Measurements from ENCODE around the gene AFAP1. TPM values are rescaled to one million over a fixed set of nuclear protein-coding genes. Genes with fewer than 3 reads are reported as not detected.

The AFAP1 gene
- 10 to 100 TPM; 32.1 to 40.1 TPM for total RNA-seq

- ATAC-seq (ENCODE audit: insufficient number of reproducible peaks, low FRiP score, low read depth) (peak; percentile 95), DNase-seq (ENCODE audit: low spot score) (peak; percentile 33)
- TF ChIP-seq, protein P1, sequence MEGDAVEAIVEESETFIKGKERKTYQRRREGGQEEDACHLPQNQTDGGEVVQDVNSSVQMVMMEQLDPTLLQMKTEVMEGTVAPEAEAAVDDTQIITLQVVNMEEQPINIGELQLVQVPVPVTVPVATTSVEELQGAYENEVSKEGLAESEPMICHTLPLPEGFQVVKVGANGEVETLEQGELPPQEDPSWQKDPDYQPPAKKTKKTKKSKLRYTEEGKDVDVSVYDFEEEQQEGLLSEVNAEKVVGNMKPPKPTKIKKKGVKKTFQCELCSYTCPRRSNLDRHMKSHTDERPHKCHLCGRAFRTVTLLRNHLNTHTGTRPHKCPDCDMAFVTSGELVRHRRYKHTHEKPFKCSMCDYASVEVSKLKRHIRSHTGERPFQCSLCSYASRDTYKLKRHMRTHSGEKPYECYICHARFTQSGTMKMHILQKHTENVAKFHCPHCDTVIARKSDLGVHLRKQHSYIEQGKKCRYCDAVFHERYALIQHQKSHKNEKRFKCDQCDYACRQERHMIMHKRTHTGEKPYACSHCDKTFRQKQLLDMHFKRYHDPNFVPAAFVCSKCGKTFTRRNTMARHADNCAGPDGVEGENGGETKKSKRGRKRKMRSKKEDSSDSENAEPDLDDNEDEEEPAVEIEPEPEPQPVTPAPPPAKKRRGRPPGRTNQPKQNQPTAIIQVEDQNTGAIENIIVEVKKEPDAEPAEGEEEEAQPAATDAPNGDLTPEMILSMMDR (IDR thresholded peaks at IDR 0.05), result no peak
- H3K4me3 ChIP-seq, result peak within 1 kb of the TSS; percentile 79
- H3K4me1 ChIP-seq (ENCODE audit: control insufficient read depth in 1 of 2, low read depth in 2 of 2), result peaks cover 0 to 35% of the 10 kb centered on the region in 2 donors
- H3K36me3 ChIP-seq, result no peaks in the 10 kb centered on the region
- no peaks in the 10 kb centered on the region for H3K27me3 ChIP-seq (replicated peaks; ENCODE audit: insufficient read depth)
- H3K9me3 ChIP-seq, result no peaks in the 10 kb centered on the region
- peak within 1 kb of the TSS; percentile 80 to 85 for H3K27ac ChIP-seq
Observed at GRCh38 chr4:7939377-7940108, at the start of gene AFAP1. Gene AFAP1 (minus strand): TSS chr4:7939861. CDS start chr4:7872078, 67,783 bp downstream.

- Histone ChIP-seq H3K36me3 (no peaks in the 10 kb centered on the region), H3K9me3 (no peaks in the 10 kb centered on the region), H3K4me1 (ENCODE audit: control insufficient read depth in 1 of 2, low read depth in 2 of 2) (no peaks in the 10 kb centered on the region), H3K27ac (no peak overlapping the region), H3K27me3 (replicated peaks; ENCODE audit: insufficient read depth) (no peaks in the 10 kb centered on the region), H3K4me3 (no peak overlapping the region)
- no peak for DNase-seq (ENCODE audit: low spot score)
- TF ChIP-seq, protein P1 (IDR thresholded peaks at IDR 0.05), result no peak
- ATAC-seq (ENCODE audit: insufficient number of reproducible peaks, low FRiP score, low read depth), result no peak
Observed at GRCh38 chr4:7988437-7988836, 48.8 kb upstream of the AFAP1 start.

GRCh38 chr4:7987148-7987989 lies 47.7 kb upstream of the AFAP1 start:
- no peak overlapping the region for H3K27ac ChIP-seq
- H3K9me3 ChIP-seq, result no peaks in the 10 kb centered on the region
- H3K4me1 ChIP-seq (ENCODE audit: control insufficient read depth in 1 of 2, low read depth in 2 of 2), result no peaks in the 10 kb centered on the region
- no peaks in the 10 kb centered on the region for H3K27me3 ChIP-seq (replicated peaks; ENCODE audit: insufficient read depth)
- peak; percentile 46 for DNase-seq (ENCODE audit: low spot score)
- no peak overlapping the region for H3K4me3 ChIP-seq
- TF ChIP-seq, protein P1 (IDR thresholded peaks at IDR 0.05), result peak; percentile 88
- no peaks in the 10 kb centered on the region for H3K36me3 ChIP-seq
- ATAC-seq (ENCODE audit: insufficient number of reproducible peaks, low FRiP score, low read depth), result peak; percentile 64

DNA sequence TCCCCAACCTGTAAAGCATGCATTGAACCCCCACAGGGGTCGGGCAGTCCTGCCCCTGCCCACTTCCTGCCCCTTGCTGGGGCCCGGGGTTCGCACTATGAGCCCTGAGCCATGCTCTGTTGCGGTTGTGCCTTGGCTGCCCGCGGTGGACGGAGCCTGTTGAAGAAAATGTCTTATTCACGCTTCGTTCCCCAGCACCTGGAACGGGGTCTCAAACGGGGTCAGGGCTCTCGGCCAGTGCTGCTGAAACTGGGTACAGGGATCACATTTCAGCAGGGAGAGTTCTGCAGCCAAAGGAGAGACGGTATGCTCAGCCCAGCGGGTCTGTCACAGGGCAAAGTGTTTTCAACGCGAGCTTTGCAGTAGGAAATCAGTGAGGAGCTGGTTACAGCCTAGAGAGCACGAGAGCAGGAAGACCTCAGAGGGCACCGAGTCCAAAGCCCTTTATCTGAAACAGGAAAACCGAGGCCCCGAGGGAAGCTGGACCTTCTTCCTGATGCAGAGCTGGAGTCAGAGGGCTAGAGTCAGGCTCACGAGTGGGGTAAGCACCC lies 46.3 kb upstream of the AFAP1 start:
- H3K9me3 ChIP-seq, result no peaks in the 10 kb centered on the region
- no peaks in the 10 kb centered on the region for H3K36me3 ChIP-seq
- H3K4me3 ChIP-seq, result no peak overlapping the region
- ATAC-seq (ENCODE audit: insufficient number of reproducible peaks, low FRiP score, low read depth) (no peak), DNase-seq (ENCODE audit: low spot score) (no peak)
- TF ChIP-seq, protein P1 (IDR thresholded peaks at IDR 0.05), result no peak
- no peaks in the 10 kb centered on the region for H3K4me1 ChIP-seq (ENCODE audit: control insufficient read depth in 1 of 2, low read depth in 2 of 2)
- no peak overlapping the region for H3K27ac ChIP-seq
- H3K27me3 ChIP-seq (replicated peaks; ENCODE audit: insufficient read depth), result no peaks in the 10 kb centered on the region

- ATAC-seq (ENCODE audit: insufficient number of reproducible peaks, low FRiP score, low read depth) (no peak), DNase-seq (ENCODE audit: low spot score) (no peak)
- no peaks in the 10 kb centered on the region for H3K27me3 ChIP-seq (replicated peaks; ENCODE audit: insufficient read depth)
- no peaks in the 10 kb centered on the region for H3K36me3 ChIP-seq
- no peaks in the 10 kb centered on the region for H3K9me3 ChIP-seq
- no peak overlapping the region for H3K27ac ChIP-seq
- no peak overlapping the region for H3K4me3 ChIP-seq
- TF ChIP-seq, protein P1 (IDR thresholded peaks at IDR 0.05), result no peak
- no peaks in the 10 kb centered on the region for H3K4me1 ChIP-seq (ENCODE audit: control insufficient read depth in 1 of 2, low read depth in 2 of 2)
Observed at GRCh38 chr4:7985072-7985471, 45.4 kb upstream of the AFAP1 start.

Measured in thoracic aorta (tissue), 2 donors.